ENCODE data around the gene DUS1L.

DUS1L gene

GRCh38 chr17:82033359-82034085, 32.1 kb downstream of the DUS1L start:
- no peak overlapping the region for H3K4me3 ChIP-seq (ENCODE audit: low read depth, low read length, poor library complexity, severe bottlenecking)
- H3K27me3 ChIP-seq (ENCODE audit: insufficient read depth, low read length): no peaks in the 10 kb centered on the region
- H3F3A ChIP-seq (ENCODE audit: insufficient read depth, low read length): no peaks in the 10 kb centered on the region; the same call in 1 of the 2 replicates
- H3K9ac ChIP-seq (ENCODE audit: low read length): no peak overlapping the region
- H3K79me2 ChIP-seq (ENCODE audit: insufficient read depth, low read length): no peaks in the 10 kb centered on the region
- TF ChIP-seq, protein P1, sequence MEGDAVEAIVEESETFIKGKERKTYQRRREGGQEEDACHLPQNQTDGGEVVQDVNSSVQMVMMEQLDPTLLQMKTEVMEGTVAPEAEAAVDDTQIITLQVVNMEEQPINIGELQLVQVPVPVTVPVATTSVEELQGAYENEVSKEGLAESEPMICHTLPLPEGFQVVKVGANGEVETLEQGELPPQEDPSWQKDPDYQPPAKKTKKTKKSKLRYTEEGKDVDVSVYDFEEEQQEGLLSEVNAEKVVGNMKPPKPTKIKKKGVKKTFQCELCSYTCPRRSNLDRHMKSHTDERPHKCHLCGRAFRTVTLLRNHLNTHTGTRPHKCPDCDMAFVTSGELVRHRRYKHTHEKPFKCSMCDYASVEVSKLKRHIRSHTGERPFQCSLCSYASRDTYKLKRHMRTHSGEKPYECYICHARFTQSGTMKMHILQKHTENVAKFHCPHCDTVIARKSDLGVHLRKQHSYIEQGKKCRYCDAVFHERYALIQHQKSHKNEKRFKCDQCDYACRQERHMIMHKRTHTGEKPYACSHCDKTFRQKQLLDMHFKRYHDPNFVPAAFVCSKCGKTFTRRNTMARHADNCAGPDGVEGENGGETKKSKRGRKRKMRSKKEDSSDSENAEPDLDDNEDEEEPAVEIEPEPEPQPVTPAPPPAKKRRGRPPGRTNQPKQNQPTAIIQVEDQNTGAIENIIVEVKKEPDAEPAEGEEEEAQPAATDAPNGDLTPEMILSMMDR (IDR thresholded peaks at IDR 0.05; ENCODE audit: low read length): no peak
- no peak for TF ChIP-seq EZH2 (IDR thresholded peaks at IDR 0.05; ENCODE audit: borderline replicate concordance, low read length)
- H3K9me3 ChIP-seq (ENCODE audit: low read length): no peaks in the 10 kb centered on the region
- H3K9me2 ChIP-seq (ENCODE audit: low read depth, low read length): no peaks in the 10 kb centered on the region
- H3K4me2 ChIP-seq (ENCODE audit: low read length): no peak overlapping the region
- peaks cover 10% of the 10 kb centered on the region; the same call in 1 of the 2 replicates for H3K36me3 ChIP-seq (ENCODE audit: insufficient read depth, low read length)
- H2AFZ ChIP-seq (ENCODE audit: low read length): no peak overlapping the region
- peaks cover 39% of the 10 kb centered on the region for H3K4me1 ChIP-seq (ENCODE audit: insufficient read depth, low read length, severe bottlenecking)
- H4K20me1 ChIP-seq (ENCODE audit: insufficient read depth, low read length): no peaks in the 10 kb centered on the region
- H3K27ac ChIP-seq (ENCODE audit: low read depth, low read length, poor library complexity, severe bottlenecking): no peak overlapping the region

DNA sequence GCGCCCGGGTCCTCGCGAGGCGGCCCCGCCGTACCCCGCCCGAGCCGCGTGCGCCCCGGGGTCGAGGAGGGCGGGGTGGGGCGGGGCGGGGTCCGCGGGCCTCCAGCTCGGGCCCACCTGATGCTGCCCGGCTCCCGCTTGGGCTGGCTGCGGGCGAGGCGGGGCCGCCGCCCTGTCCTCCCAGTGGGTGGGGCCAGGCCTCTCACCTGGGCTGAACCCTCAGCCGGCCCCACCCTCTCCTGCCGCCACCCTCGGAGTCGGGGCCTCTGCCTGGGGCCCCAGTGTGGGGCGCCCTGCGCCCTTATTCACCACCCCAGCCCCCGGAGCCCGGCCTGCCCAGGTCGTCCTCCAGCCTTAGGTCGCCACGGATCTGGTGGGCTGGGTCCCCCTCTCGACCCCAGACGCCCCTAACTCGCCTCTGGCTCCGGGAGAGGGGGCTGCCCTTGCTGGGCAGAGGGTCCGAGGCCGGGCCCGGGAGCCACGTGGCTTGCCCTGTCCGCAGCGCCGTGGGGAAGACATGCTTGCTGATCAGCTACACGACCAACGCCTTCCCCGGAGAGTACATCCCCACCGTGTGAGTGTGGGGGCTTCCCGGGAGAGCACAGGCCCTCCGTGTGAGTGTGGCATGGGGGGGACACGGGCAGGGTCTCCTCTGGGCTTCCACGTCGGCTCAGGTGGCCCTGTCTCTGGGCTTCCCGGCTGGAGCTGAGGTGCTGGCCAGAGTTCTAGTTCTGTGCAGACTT, 33.5 kb downstream of the DUS1L start:
- peaks cover 10% of the 10 kb centered on the region; the same call in 1 of the 2 replicates for H3K36me3 ChIP-seq (ENCODE audit: insufficient read depth, low read length)

DNA sequence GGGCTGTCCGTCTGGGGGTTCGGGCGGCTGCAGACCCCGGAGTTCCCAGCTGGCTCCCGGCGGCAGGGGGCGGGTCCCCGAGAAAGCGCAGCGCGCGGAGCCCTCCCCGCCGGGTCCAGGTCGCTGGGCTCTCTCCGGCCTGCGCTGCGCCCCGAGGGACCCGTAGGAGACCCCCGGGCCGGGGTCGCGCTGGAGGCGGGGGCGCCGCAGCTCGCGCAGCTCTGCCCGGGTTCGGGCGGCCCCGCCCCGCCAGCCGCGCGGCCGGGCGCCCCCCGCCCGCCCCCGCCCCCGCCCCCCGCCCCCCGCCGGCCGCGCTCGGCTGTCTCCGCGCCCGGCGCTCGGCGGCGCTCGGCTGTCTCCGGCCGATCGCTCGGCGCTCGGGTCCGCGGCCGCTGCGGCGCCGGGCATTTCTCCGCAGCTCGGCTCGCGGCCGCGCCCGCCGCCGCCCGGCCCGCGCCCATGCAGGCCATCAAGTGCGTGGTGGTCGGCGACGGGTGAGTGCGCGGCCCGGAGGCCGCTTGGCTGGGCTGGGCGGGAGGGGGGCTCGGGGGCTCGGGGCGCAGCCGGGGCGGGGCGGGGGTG, 34.2 kb downstream of the DUS1L start, which contains the start of gene RAC3:
TSS of gene RAC3 (plus strand) at position 376 of the 582 bp plus-strand sequence. CDS start at position 460, 84 bp downstream.
- H3K9me3 ChIP-seq (ENCODE audit: low read length): no peaks in the 10 kb centered on the region
- no peaks in the 10 kb centered on the region for H4K20me1 ChIP-seq (ENCODE audit: insufficient read depth, low read length)
- H2AFZ ChIP-seq (ENCODE audit: low read length): no peak within 1 kb of the TSS

More for the DNA sequence above, 33.5 kb downstream of the DUS1L start:
- H3K9me3 ChIP-seq (ENCODE audit: low read length): no peaks in the 10 kb centered on the region
- no peak overlapping the region for H2AFZ ChIP-seq (ENCODE audit: low read length)
- H3K79me2 ChIP-seq (ENCODE audit: insufficient read depth, low read length): no peaks in the 10 kb centered on the region
- H3K27ac ChIP-seq (ENCODE audit: low read depth, low read length, poor library complexity, severe bottlenecking): no peak overlapping the region
- peak overlapping the region; percentile 35; the same call in 1 of the 2 replicates for H3K9ac ChIP-seq (ENCODE audit: low read length)
- no peaks in the 10 kb centered on the region for H3K27me3 ChIP-seq (ENCODE audit: insufficient read depth, low read length)
- no peaks in the 10 kb centered on the region for H3K9me2 ChIP-seq (ENCODE audit: low read depth, low read length)
- H3K4me2 ChIP-seq (ENCODE audit: low read length): peak overlapping the region; percentile 47
- peak overlapping the region; percentile 50 for H3K4me3 ChIP-seq (ENCODE audit: low read depth, low read length, poor library complexity, severe bottlenecking)
- H4K20me1 ChIP-seq (ENCODE audit: insufficient read depth, low read length): no peaks in the 10 kb centered on the region
- no peaks in the 10 kb centered on the region; the same call in 1 of the 2 replicates for H3F3A ChIP-seq (ENCODE audit: insufficient read depth, low read length)
- TF ChIP-seq EZH2 (IDR thresholded peaks at IDR 0.05; ENCODE audit: borderline replicate concordance, low read length): no peak
- TF ChIP-seq, protein P1 (IDR thresholded peaks at IDR 0.05; ENCODE audit: low read length): no peak
- H3K4me1 ChIP-seq (ENCODE audit: insufficient read depth, low read length, severe bottlenecking): peaks cover 34% of the 10 kb centered on the region

More for the DNA sequence above, 34.2 kb downstream of the DUS1L start, which contains the start of gene RAC3:
- no peaks in the 10 kb centered on the region for H3K79me2 ChIP-seq (ENCODE audit: insufficient read depth, low read length)
- H3K9me2 ChIP-seq (ENCODE audit: low read depth, low read length): no peaks in the 10 kb centered on the region
- H3K4me3 ChIP-seq (ENCODE audit: low read depth, low read length, poor library complexity, severe bottlenecking): peak within 1 kb of the TSS; percentile 73
- H3K4me1 ChIP-seq (ENCODE audit: insufficient read depth, low read length, severe bottlenecking): peaks cover 28% of the 10 kb centered on the region
- no peak within 1 kb of the TSS for H3K27ac ChIP-seq (ENCODE audit: low read depth, low read length, poor library complexity, severe bottlenecking)
- peaks cover 7% of the 10 kb centered on the region; the same call in 1 of the 2 replicates for H3K36me3 ChIP-seq (ENCODE audit: insufficient read depth, low read length)
- H3K4me2 ChIP-seq (ENCODE audit: low read length): peak within 1 kb of the TSS; percentile 72
- H3K27me3 ChIP-seq (ENCODE audit: insufficient read depth, low read length): no peaks in the 10 kb centered on the region
- H3F3A ChIP-seq (ENCODE audit: insufficient read depth, low read length): no peaks in the 10 kb centered on the region; the same call in 1 of the 2 replicates
- peak within 1 kb of the TSS; percentile 73 for H3K9ac ChIP-seq (ENCODE audit: low read length)
- TF ChIP-seq, protein P1 (IDR thresholded peaks at IDR 0.05; ENCODE audit: low read length): no peak
- no peak for TF ChIP-seq EZH2 (IDR thresholded peaks at IDR 0.05; ENCODE audit: borderline replicate concordance, low read length)
